Caco-2 (cell line): ENCODE measurements around the gene THSD7A. TPM values are rescaled to one million over a fixed set of nuclear protein-coding genes. Genes with fewer than 3 reads are reported as not detected.

Source experiments
- BruUV-seq: library from RNA; stranded (reverse); fragments of 400-500 nt; replicated peaks from 2 replicates; lab custom pipeline; 2021; lab: Mats Ljungman, UMichigan
- CTCF ChIA-PET: fragments of 300-600 bp; sonication (Branson Sonifier 250); formaldehyde crosslinking; loops from one replicate; lab custom pipeline; 2022; ENCODE audit warnings: antibody characterized with exemption; lab: Charles Lee
- POLR2A ChIA-PET: fragments of 300-600 bp; sonication (Branson Sonifier 250); formaldehyde crosslinking; loops from one replicate; lab custom pipeline; 2022; ENCODE audit warnings: antibody characterized with exemption; lab: Charles Lee
- DNase-seq, 2 experiments: peaks; one replicate each; pipeline versions ENCODE4 v3.0.0 to v3.0.0-alpha.2; 2020 to 2022
- H3K27me3 ChIP-seq: replicated peaks from 2 replicates; pipeline ENCODE4 v1.6.0; 2011; ENCODE audit warnings: low read length; ENCODE audit not compliant: control insufficient read depth, insufficient read depth
- H3K36me3 ChIP-seq: 2 replicates; pipeline ENCODE4 v1.5.1; 2011; ENCODE audit warnings: low read length; ENCODE audit not compliant: control insufficient read depth, insufficient read depth
- H3K4me1 ChIP-seq: fragments of 250-450 bp; sonication (Bioruptor Pico); 2 replicates; pipeline ENCODE4 v1.5.1; 2020; ENCODE audit warnings: mild to moderate bottlenecking
- H3K4me3 ChIP-seq: 2 replicates; pipeline ENCODE4 v1.5.1; 2011; ENCODE audit warnings: low read depth, mild to moderate bottlenecking, control low read depth, low read length
- H3K9me3 ChIP-seq: fragments of 250-450 bp; sonication (Bioruptor Pico); 2 replicates; pipeline ENCODE4 v1.5.1; 2020; ENCODE audit warnings: mild to moderate bottlenecking, moderate library complexity
- H3K27ac Mint-ChIP-seq: one replicate; pipeline ENCODE4 v1.8.0; 2022; ENCODE audit warnings: mixed read lengths; ENCODE audit not compliant: unreplicated experiment
- H3K27me3 Mint-ChIP-seq: one replicate; pipeline ENCODE4 v1.8.0; 2022; ENCODE audit warnings: mixed read lengths; ENCODE audit not compliant: insufficient read depth, unreplicated experiment
- H3K36me3 Mint-ChIP-seq: one replicate; pipeline ENCODE4 v1.8.0; 2022; ENCODE audit warnings: mild to moderate bottlenecking, mixed read lengths; ENCODE audit not compliant: insufficient read depth, unreplicated experiment
- H3K4me1 Mint-ChIP-seq: one replicate; pipeline ENCODE4 v1.8.0; 2022; ENCODE audit warnings: low read depth, mixed read lengths; ENCODE audit not compliant: unreplicated experiment
- H3K4me3 Mint-ChIP-seq: one replicate; pipeline ENCODE4 v1.8.0; 2022; ENCODE audit warnings: mild to moderate bottlenecking, moderate library complexity, mixed read lengths; ENCODE audit not compliant: unreplicated experiment
- H3K9me3 Mint-ChIP-seq: one replicate; pipeline ENCODE4 v1.8.0; 2022; ENCODE audit warnings: mixed read lengths; ENCODE audit not compliant: unreplicated experiment
- CTCF ChIP-seq, 2 experiments: fragments of 200-600 bp in 1 of 2; IDR thresholded peaks; 1 replicate in 1 of 2; 2 replicates in 1 of 2; pipeline versions ENCODE4 v1.5.1 to v1.8.0; 2011 to 2022; ENCODE audit warnings: antibody characterized with exemption in 1 of 2, control low read depth in 1 of 2, inconsistent platforms in 1 of 2, low read depth in 1 of 2, low read length in 1 of 2, mild to moderate bottlenecking in 1 of 2, moderate library complexity in 1 of 2; ENCODE audit not compliant: insufficient read depth in 1 of 2, severe bottlenecking in 1 of 2, unreplicated experiment in 1 of 2
- intact Hi-C: fragments of 100-400 bp; cut with micrococcal nuclease; formaldehyde crosslinking; loops from one replicate; pipeline ENCODE4 v1.10.0; 2022; ENCODE audit not compliant: unreplicated experiment
- total RNA-seq: library from RNA; stranded (reverse); gene quantifications from 2 replicates; pipeline ENCODE4 v1.2.3, GENCODE V29; 2022

THSD7A gene
- total RNA-seq, 1 experiment from 2014 or later, result 0.05 TPM

GRCh38 chr7:11655642-11656041 lies 176.4 kb downstream of the THSD7A start:
- no TSS peak for BruUV-seq
- Mint-ChIP-seq H3K9me3 (no peaks in the 10 kb centered on the region), H3K27ac (no peak overlapping the region), H3K27me3 (no peaks in the 10 kb centered on the region), H3K4me3 (no peak overlapping the region), H3K4me1 (no peaks in the 10 kb centered on the region), H3K36me3 (no peaks in the 10 kb centered on the region)
- Histone ChIP-seq H3K4me1 (no peaks in the 10 kb centered on the region), H3K27me3 (no peaks in the 10 kb centered on the region), H3K36me3 (no peaks in the 10 kb centered on the region), H3K9me3 (no peaks in the 10 kb centered on the region), H3K4me3 (no peak overlapping the region)
- no peak for TF ChIP-seq CTCF (IDR thresholded peaks at IDR 0.05; ENCODE audit: insufficient read depth in 1 of 2, low read depth in 1 of 2, low read length in 1 of 2, severe bottlenecking in 1 of 2, unreplicated experiment in 1 of 2)
- ChIA-PET CTCF (no interaction called here), POLR2A (no interaction called here)
- intact Hi-C loops, result no loop called here
- DNase-seq, result no peak

GRCh38 chr7:11655163-11655562 lies 176.8 kb downstream of the THSD7A start:
- no peak for DNase-seq
- no peaks in the 10 kb centered on the region for H3K36me3 Mint-ChIP-seq
- POLR2A ChIA-PET, result no interaction called here
- intact Hi-C loops, result no loop called here
- BruUV-seq, result no TSS peak
- H3K27ac Mint-ChIP-seq, result no peak overlapping the region
- Histone ChIP-seq H3K4me1 (no peaks in the 10 kb centered on the region), H3K4me3 (no peak overlapping the region), H3K36me3 (no peaks in the 10 kb centered on the region), H3K27me3 (no peaks in the 10 kb centered on the region), H3K9me3 (no peaks in the 10 kb centered on the region)
- no peaks in the 10 kb centered on the region for H3K9me3 Mint-ChIP-seq
- H3K4me1 Mint-ChIP-seq, result no peaks in the 10 kb centered on the region
- H3K27me3 Mint-ChIP-seq, result no peaks in the 10 kb centered on the region
- no peak for TF ChIP-seq CTCF (IDR thresholded peaks at IDR 0.05; ENCODE audit: insufficient read depth in 1 of 2, low read depth in 1 of 2, low read length in 1 of 2, severe bottlenecking in 1 of 2, unreplicated experiment in 1 of 2)
- CTCF ChIA-PET, result no interaction called here
- no peak overlapping the region for H3K4me3 Mint-ChIP-seq

GRCh38 chr7:11650500-11650899 lies 181.5 kb downstream of the THSD7A start:
- POLR2A ChIA-PET, result no interaction called here

More at GRCh38 chr7:11650500-11650899, 181.5 kb downstream of the THSD7A start:
- Histone ChIP-seq H3K4me3 (no peak overlapping the region), H3K36me3 (no peaks in the 10 kb centered on the region), H3K9me3 (no peaks in the 10 kb centered on the region), H3K4me1 (no peaks in the 10 kb centered on the region), H3K27me3 (no peaks in the 10 kb centered on the region)
- Mint-ChIP-seq H3K27me3 (no peaks in the 10 kb centered on the region), H3K4me3 (no peak overlapping the region), H3K9me3 (no peaks in the 10 kb centered on the region), H3K27ac (no peak overlapping the region), H3K4me1 (no peaks in the 10 kb centered on the region), H3K36me3 (no peaks in the 10 kb centered on the region)
- BruUV-seq, result no TSS peak
- TF ChIP-seq CTCF (IDR thresholded peaks at IDR 0.05; ENCODE audit: insufficient read depth in 1 of 2, low read depth in 1 of 2, low read length in 1 of 2, severe bottlenecking in 1 of 2, unreplicated experiment in 1 of 2), result no peak
- no peak for DNase-seq
- CTCF ChIA-PET, result no interaction called here
- intact Hi-C loops, result no loop called here
